Fibroblast of pulmonary artery (primary cell): Measurements from ENCODE around the gene VSIR.

Experiments used
- DNase-seq: peaks from one replicate; pipeline ENCODE4 v3.0.0-alpha.2; 2010; ENCODE audit warnings: low read depth
- H3K4me3 ChIP-seq: replicated peaks from 2 replicates; pipeline ENCODE4 v1.5.1; 2011; ENCODE audit warnings: low read depth, mild to moderate bottlenecking, control low read depth, low read length, moderate library complexity
- CTCF ChIP-seq: IDR thresholded peaks from 2 replicates; pipeline ENCODE4 v1.5.1; 2011; ENCODE audit warnings: mild to moderate bottlenecking, control low read depth, low read length, inconsistent platforms; ENCODE audit errors: missing control alignments

VSIR gene

GRCh38 chr10:71739358-71739900 is 33.9 kb downstream of the VSIR start:
- no peak for TF ChIP-seq CTCF
- no peak for DNase-seq
- no peak overlapping the region for H3K4me3 ChIP-seq

GRCh38 chr10:71737834-71738197 is 35.5 kb downstream of the VSIR start:
- DNase-seq, result no peak
- H3K4me3 ChIP-seq, result no peak overlapping the region
- no peak for TF ChIP-seq CTCF

GRCh38 chr10:71737001-71737833 is 36.1 kb downstream of the VSIR start:
- H3K4me3 ChIP-seq, result no peak overlapping the region
- DNase-seq, result no peak
- no peak for TF ChIP-seq CTCF

- no peak for TF ChIP-seq CTCF
- H3K4me3 ChIP-seq, result no peak overlapping the region
- DNase-seq, result no peak
Observed at GRCh38 chr10:71736570-71736952, 36.8 kb downstream of the VSIR start.

GRCh38 chr10:71735709-71736569 is 37.4 kb downstream of the VSIR start:
- no peak for TF ChIP-seq CTCF
- no peak overlapping the region for H3K4me3 ChIP-seq
- no peak for DNase-seq

GRCh38 chr10:71734797-71735196 is 38.5 kb downstream of the VSIR start:
- DNase-seq, result no peak
- H3K4me3 ChIP-seq, result no peak overlapping the region
- TF ChIP-seq CTCF, result no peak
